ENCODE data around the gene ADAP1.

ADAP1 gene

DNA sequence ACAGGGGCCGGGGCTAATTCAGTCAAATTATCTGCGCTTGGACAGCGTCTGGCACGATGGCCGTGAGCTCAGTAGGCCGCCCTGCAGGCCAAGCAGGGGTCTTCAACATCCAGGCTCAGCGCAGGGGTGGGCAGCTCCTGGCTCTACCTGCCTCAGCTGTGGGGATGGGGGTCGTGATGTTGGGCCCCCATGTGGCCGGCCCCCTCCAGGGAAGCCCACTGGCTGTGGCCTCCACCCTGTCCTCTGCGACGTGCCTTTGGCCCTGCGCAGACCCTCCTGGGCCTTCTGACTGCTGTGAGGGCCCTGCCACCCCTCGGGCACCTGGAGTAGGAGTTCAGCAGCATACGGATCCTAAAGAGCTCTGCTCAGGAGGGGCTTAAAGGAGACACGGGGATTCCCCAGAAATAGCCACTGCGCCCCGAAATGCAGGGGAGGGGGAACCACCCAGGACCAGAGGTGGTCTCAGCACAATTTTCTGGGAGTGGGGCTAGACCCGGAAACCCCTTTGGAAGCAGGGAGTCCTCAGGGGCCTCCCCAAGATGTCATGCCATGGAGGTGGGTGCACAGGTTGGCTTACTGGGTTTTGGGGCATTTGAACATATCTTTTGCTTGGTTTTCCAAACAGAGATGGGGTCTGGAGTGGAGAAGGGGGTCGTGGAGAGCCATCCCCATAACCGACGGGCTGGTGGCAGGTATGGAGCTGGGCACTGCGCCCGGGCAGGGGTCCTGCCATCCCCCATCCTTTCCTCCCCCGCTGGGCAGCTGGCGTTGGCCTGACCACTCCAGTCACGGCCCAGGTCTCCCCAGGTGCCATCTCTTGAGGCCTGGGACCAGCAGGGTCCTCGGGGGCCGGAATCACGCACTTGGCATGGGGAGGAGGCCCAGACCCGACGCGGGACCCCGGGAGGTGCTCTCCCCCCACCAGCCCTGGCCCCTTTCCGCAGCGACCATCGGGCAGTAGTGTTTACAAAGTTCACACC lies 4.0 kb upstream of the ADAP1 start:
- TF ChIP-seq, protein P1, sequence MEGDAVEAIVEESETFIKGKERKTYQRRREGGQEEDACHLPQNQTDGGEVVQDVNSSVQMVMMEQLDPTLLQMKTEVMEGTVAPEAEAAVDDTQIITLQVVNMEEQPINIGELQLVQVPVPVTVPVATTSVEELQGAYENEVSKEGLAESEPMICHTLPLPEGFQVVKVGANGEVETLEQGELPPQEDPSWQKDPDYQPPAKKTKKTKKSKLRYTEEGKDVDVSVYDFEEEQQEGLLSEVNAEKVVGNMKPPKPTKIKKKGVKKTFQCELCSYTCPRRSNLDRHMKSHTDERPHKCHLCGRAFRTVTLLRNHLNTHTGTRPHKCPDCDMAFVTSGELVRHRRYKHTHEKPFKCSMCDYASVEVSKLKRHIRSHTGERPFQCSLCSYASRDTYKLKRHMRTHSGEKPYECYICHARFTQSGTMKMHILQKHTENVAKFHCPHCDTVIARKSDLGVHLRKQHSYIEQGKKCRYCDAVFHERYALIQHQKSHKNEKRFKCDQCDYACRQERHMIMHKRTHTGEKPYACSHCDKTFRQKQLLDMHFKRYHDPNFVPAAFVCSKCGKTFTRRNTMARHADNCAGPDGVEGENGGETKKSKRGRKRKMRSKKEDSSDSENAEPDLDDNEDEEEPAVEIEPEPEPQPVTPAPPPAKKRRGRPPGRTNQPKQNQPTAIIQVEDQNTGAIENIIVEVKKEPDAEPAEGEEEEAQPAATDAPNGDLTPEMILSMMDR (IDR thresholded peaks at IDR 0.05; ENCODE audit: extremely low read depth, missing control alignments): no peak
- DNase-seq (ENCODE audit: low spot score): no peak

DNA sequence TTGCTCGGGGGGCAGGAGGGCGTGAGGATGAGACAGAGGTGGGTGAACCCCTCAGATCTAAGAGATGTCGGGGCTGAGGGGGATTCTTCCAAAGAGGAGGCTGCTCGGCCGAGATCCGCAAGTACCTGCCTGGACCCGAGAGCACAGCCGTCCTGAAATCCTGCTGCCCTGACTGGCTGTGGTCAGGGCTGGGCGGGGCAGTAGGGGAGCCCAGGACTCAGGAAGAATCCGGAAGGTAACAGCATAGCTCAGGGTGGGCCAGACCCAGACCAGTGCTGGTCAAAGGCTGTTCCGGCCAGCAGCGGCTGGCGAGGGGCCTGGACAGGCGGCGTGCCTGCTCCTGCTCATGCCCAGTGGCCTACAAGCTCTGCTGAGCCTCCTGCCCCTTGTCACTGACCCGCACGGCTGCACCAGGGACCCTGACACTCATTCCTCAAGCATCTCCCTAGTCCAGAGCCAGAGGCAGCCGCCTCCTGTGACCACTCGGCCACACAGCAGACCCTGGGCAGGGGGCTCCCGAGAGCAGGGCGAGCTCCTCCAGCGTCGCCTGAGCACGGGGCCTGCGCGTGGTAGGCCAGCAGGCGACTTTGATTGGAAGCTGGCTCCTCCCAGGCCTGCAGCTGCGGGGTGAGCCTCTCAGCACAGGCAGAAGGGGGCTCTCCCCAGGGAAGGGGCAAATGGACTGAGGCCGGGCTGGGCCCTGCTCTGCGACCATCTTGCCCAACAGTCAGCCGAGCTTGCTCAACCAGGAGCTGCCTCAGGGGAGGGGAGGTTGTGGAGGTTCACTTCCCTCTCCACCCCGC lies 3.1 kb upstream of the ADAP1 start:
- TF ChIP-seq, protein P1 (IDR thresholded peaks at IDR 0.05; ENCODE audit: extremely low read depth, missing control alignments): no peak
- DNase-seq (ENCODE audit: low spot score): no peak

DNA sequence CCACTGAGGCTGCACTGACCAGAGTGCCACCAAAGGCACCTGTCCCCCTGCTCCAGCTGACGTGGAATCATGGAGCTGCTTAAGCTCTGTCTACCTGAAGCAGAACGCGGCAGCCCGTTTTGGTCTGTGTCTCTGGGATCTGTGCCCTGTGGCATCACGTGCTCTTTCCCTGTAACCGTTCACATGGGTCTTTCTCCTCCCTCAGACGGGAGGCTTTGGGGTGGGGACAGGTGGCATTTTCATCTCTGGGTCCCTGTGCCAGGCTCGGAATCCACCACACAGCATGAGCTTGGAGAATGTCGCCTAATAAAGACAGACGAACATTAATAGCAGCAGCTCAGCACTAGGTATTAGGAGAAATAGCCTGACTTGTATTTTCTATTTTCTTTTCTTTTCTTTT lies 1.6 kb upstream of the ADAP1 start:
- DNase-seq (ENCODE audit: low spot score): no peak
- TF ChIP-seq, protein P1 (IDR thresholded peaks at IDR 0.05; ENCODE audit: extremely low read depth, missing control alignments): no peak

DNA sequence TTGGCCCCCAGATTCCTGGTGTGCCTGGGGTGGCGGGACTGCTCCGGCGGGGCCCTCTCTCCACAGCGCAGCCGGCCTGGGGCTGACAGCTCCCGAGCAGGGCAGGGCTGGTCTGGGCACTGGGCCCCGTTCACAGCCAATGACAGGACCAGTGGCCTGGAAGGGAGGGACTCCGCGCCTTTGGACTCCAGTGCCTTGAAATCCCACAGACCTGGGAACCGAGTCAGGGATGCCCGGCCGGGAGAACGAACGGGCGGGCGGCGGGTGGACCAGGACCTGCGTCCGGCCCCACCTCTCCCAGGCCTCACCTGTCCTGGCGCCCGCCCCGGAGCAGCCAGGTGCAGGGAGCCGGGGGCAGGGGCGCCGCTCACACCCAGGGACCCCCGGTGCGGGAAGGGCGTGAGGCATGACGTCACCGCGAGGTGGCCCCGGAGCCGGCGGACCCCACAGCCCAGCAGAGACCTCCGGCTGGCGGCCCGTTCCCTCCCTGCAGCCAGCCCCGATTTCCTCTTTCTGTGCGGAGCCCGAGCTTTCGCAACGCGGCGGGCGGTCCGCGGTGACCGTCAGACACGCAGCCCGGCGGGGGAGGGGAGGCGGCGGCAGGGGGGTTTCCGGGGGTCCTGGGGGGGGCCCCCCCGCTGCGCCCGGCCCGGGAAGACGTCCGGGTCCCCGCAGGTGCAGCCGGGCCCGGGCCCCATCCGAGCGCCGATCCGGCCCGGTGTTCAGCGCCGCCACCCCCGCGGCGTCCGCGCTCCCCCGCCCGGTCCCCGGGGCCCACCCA lies 743 bp downstream of the ADAP1 start:
- no peak for DNase-seq (ENCODE audit: low spot score)
- TF ChIP-seq, protein P1 (IDR thresholded peaks at IDR 0.05; ENCODE audit: extremely low read depth, missing control alignments): no peak

DNA sequence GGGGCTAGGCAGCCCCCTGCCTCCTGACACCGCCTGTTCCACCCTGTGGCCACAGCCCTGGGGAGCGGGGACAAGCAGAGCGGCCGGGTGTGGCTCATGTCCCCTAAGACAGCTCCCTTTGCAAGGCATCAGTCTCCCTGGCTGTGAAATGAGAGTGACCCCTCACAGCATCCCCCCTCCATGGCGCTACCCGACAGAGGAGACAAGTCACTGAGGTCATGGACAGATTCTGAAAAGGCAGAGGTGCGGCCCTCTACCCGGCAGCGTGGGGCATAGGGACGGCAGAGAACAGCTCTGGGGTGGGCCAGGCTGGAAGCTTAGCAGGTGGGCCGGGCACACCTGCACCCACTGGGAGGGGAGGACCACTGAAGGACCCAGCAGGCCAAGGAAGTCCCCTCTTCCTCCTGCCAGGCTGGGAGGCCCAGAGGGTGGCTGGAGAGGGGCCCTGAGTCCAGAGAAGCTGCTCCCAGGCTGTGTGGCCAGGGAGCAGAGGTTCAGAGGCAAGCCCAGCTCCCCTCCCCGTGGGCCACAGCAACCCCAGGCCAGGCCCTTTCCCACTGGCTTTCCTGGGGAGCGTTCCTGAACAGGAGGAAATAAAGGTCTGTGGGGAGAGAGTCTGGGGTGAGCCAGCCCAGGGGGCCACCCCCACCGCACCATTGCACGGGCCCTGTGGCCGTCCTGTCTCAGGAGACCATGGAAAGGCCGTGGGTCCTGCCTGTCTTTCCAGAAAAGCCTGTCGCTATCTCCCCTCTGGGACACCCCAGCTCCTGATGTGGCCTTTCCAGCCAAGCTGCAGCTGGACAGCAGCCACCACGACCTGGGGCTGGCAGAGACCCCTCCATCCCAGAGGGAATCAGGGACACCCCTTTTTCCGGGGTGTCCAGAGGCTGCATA lies 1.7 kb downstream of the ADAP1 start:
- TF ChIP-seq, protein P1 (IDR thresholded peaks at IDR 0.05; ENCODE audit: extremely low read depth, missing control alignments): no peak
- DNase-seq (ENCODE audit: low spot score): no peak

DNA sequence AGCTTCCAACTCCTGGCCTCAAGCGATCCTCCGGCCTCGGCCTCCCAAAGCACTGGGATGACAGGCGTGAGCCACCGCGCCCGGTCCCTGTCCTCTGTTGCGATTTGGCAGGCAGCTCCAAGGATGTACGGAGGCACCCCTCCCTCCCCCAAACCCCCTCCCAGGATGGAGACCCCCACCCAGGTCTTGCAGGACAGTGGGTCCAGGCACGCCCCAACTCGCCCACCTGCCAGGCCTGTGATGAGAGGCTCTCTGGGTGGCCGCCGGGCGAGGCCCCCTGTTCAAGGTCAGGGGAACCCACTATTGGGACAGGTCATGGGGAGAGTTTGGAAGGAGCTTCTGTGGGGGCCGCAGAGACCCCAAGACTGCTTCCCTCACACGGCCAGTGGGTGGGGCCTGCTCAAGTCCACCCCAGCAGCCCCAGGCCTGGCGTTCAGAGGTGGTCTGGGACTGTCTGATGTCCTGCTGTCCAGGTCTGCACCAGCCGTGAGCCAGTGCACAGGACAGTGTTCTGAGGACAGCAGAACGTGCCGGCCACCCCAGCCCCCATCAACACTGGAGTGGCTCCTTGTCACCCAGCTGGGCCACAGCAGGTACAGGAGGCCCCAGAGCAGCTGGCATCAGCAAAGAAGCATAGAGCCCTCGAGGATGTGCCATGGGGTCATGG lies 2.5 kb downstream of the ADAP1 start:
- TF ChIP-seq, protein P1 (IDR thresholded peaks at IDR 0.05; ENCODE audit: extremely low read depth, missing control alignments): no peak

More for the DNA sequence above, 2.5 kb downstream of the ADAP1 start:
- no peak for DNase-seq (ENCODE audit: low spot score)
